ENCODE measurements around the gene TMEM240.

DNA sequence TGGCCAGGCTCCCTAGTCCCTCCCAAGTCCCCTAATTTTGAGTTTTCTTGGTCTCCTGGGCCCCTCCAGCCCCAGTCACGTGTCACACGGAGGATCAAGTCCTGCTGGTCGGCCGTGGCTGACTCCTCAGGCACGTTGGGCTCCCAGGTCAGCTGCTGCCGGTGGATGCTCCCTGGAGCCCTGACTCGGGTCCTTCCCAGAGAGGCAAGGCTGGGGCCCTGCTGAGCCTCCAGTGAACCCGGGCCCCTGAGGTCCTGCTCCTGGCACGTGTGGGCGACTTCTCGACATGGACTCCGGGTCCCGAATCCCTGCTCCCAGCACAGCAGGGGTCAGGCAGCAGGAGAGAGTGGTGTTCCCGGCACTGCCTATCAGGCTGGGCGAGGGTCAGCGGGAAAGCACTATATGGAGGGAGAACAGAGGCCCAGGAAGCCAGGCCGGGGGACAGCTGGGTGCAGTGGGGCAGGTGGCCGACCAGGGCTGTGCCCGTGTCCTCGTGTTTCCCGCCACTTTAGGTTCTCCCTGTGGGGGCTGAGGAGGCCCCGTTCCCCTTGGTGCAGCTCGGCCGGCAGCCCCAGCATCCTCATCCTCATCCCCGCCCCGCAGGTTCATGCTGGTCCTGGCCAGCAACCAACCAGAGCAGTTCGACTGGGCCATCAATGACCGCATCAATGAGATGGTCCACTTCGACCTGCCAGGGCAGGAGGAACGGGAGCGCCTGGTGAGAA is 13.2 kb downstream of the TMEM240 start:
- TF ChIP-seq, protein P1, sequence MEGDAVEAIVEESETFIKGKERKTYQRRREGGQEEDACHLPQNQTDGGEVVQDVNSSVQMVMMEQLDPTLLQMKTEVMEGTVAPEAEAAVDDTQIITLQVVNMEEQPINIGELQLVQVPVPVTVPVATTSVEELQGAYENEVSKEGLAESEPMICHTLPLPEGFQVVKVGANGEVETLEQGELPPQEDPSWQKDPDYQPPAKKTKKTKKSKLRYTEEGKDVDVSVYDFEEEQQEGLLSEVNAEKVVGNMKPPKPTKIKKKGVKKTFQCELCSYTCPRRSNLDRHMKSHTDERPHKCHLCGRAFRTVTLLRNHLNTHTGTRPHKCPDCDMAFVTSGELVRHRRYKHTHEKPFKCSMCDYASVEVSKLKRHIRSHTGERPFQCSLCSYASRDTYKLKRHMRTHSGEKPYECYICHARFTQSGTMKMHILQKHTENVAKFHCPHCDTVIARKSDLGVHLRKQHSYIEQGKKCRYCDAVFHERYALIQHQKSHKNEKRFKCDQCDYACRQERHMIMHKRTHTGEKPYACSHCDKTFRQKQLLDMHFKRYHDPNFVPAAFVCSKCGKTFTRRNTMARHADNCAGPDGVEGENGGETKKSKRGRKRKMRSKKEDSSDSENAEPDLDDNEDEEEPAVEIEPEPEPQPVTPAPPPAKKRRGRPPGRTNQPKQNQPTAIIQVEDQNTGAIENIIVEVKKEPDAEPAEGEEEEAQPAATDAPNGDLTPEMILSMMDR (IDR thresholded peaks at IDR 0.05): no peak
- TF ChIP-seq EZH2 (IDR thresholded peaks at IDR 0.05; ENCODE audit: borderline replicate concordance, insufficient read depth, low read depth, low read length, poor library complexity, severe bottlenecking): no peak
